ENCODE data around the gene CRTAC1.
A peak's percentile ranks its signal among the peaks of the same experiment; 100 is the strongest.

Gene CRTAC1

DNA sequence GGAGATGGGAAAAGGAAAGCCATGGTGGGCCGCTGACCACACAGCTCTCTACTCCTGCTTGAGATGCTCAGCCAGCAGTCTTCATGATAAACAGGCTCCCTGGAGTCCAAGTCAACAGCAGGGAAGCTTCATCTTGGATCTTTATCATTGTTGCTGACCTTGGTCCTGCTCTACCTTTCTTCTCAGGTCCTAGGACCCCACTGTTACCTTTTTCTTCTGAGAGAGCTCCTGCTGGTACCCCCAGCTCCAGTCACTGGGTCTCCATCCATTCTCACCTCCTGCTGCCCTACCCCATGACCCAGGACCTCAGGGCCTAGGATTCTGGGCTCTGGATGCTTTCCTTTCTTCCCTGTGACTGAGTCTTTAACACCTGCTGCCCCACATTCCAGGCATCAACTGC lies 5.2 kb upstream of the CRTAC1 start:
- Histone ChIP-seq H3K27ac (replicated peaks; ENCODE audit: low read length) (no peak overlapping the region), H3K4ac (ENCODE audit: low read length) (no peak overlapping the region), H3K23ac (ENCODE audit: low read depth, low read length, poor library complexity) (no peak overlapping the region), H4K91ac (ENCODE audit: low read depth, low read length, poor library complexity) (no peak overlapping the region), H4K8ac (ENCODE audit: low read depth, low read length) (no peak overlapping the region), H3K9ac (ENCODE audit: low read depth, low read length, poor library complexity) (no peak overlapping the region), H2BK120ac (ENCODE audit: low read depth, low read length) (no peak overlapping the region), H3K36me3 (replicated peaks in 1 of 2; ENCODE audit: control insufficient read depth in 2 of 2, insufficient read depth in 2 of 2, low read length in 2 of 2) (no peaks in the 10 kb centered on the region), H3K18ac (ENCODE audit: low read length) (no peak overlapping the region), H3K4me1 (ENCODE audit: control insufficient read depth in 2 of 2, insufficient read depth in 1 of 2, low read depth in 1 of 2, low read length in 2 of 2) (peaks cover 2 to 4% of the 10 kb centered on the region in 2 donors), H3K9me3 (replicated peaks in 1 of 2; ENCODE audit: control insufficient read depth in 2 of 2, insufficient read depth in 1 of 2, low read depth in 1 of 2, low read length in 2 of 2) (no peaks in the 10 kb centered on the region), H2AK5ac (ENCODE audit: low read depth, low read length) (no peak overlapping the region), H2AFZ (ENCODE audit: low read length) (no peak overlapping the region), H2BK12ac (ENCODE audit: low read length) (no peak overlapping the region), H3K79me1 (ENCODE audit: low read depth, low read length) (no peaks in the 10 kb centered on the region), H2BK5ac (ENCODE audit: low read length) (no peak overlapping the region), H3K4me2 (ENCODE audit: insufficient read depth, low read length, poor library complexity, severe bottlenecking) (no peak overlapping the region), H3K27me3 (ENCODE audit: control insufficient read depth in 3 of 3, insufficient read depth in 3 of 3, low read depth in 1 of 3, low read length in 3 of 3) (peaks cover 3 to 92% (median 62%) of the 10 kb centered on the region in 3 experiments), H3K4me3 (ENCODE audit: low read length in 2 of 2) (no peak overlapping the region), H2BK15ac (ENCODE audit: low read length) (no peak overlapping the region), H3K14ac (ENCODE audit: low read length) (peak overlapping the region; percentile 41)
- no peak for DNase-seq (ENCODE audit: low spot score)
- WGBS, 2 donors (ENCODE audit: extremely low coverage in 2 of 2, insufficient read length in 2 of 2, insufficient replicate concordance in 1 of 2) = no CpG with 5 or more reads among the region's 1 CpG

DNA sequence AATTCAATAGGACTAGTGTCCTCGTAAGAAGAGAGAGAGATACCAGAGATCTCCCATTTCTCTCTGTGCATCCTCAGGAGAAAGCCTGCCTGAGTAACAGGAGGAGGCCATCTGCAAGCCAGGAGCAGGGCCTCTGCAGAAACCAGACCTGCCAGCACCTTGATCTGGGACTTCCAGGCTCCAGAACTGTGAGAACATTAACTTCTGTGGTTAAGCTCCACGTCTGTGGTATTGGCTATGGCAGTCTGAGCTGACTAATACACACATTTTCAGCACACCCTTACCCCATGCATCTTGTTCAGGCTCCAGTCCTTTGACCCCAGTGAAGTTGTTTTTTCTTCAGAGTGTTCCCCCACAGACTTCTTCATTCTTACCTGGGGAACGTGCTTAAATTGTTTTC lies 3.1 kb upstream of the CRTAC1 start:
- H3K4ac ChIP-seq (ENCODE audit: low read length) = no peak overlapping the region
- no peaks in the 10 kb centered on the region for H3K36me3 ChIP-seq (replicated peaks in 1 of 2; ENCODE audit: control insufficient read depth in 2 of 2, insufficient read depth in 2 of 2, low read length in 2 of 2)
- no peak overlapping the region for H2BK120ac ChIP-seq (ENCODE audit: low read depth, low read length)
- no peak overlapping the region for H3K14ac ChIP-seq (ENCODE audit: low read length)
- H4K8ac ChIP-seq (ENCODE audit: low read depth, low read length) = no peak overlapping the region
- H2BK5ac ChIP-seq (ENCODE audit: low read length) = no peak overlapping the region
- DNase-seq (ENCODE audit: low spot score) = no peak
- no peaks in the 10 kb centered on the region for H3K79me1 ChIP-seq (ENCODE audit: low read depth, low read length)
- H2BK12ac ChIP-seq (ENCODE audit: low read length) = no peak overlapping the region
- peaks cover 5 to 6% of the 10 kb centered on the region in 2 donors for H3K4me1 ChIP-seq (ENCODE audit: control insufficient read depth in 2 of 2, insufficient read depth in 1 of 2, low read depth in 1 of 2, low read length in 2 of 2)
- no peak overlapping the region for H3K4me2 ChIP-seq (ENCODE audit: insufficient read depth, low read length, poor library complexity, severe bottlenecking)
- no peak overlapping the region for H2AFZ ChIP-seq (ENCODE audit: low read length)
- peaks cover 12 to 96% (median 73%) of the 10 kb centered on the region in 3 experiments for H3K27me3 ChIP-seq (ENCODE audit: control insufficient read depth in 3 of 3, insufficient read depth in 3 of 3, low read depth in 1 of 3, low read length in 3 of 3)
- H3K23ac ChIP-seq (ENCODE audit: low read depth, low read length, poor library complexity) = no peak overlapping the region
- no peak overlapping the region for H2AK5ac ChIP-seq (ENCODE audit: low read depth, low read length)
- H2BK15ac ChIP-seq (ENCODE audit: low read length) = no peak overlapping the region
- H3K4me3 ChIP-seq (ENCODE audit: low read length in 2 of 2) = no peak overlapping the region
- no peak overlapping the region for H4K91ac ChIP-seq (ENCODE audit: low read depth, low read length, poor library complexity)
- H3K18ac ChIP-seq (ENCODE audit: low read length) = no peak overlapping the region
- peaks cover 0 to 3% of the 10 kb centered on the region in 2 donors for H3K9me3 ChIP-seq (replicated peaks in 1 of 2; ENCODE audit: control insufficient read depth in 2 of 2, insufficient read depth in 1 of 2, low read depth in 1 of 2, low read length in 2 of 2)
- H3K9ac ChIP-seq (ENCODE audit: low read depth, low read length, poor library complexity) = no peak overlapping the region
- no peak overlapping the region for H3K27ac ChIP-seq (replicated peaks; ENCODE audit: low read length)
- no CpG with 5 or more reads among the region's 3 CpGs for WGBS, 2 donors (ENCODE audit: extremely low coverage in 2 of 2, insufficient read length in 2 of 2, insufficient replicate concordance in 1 of 2)

DNA sequence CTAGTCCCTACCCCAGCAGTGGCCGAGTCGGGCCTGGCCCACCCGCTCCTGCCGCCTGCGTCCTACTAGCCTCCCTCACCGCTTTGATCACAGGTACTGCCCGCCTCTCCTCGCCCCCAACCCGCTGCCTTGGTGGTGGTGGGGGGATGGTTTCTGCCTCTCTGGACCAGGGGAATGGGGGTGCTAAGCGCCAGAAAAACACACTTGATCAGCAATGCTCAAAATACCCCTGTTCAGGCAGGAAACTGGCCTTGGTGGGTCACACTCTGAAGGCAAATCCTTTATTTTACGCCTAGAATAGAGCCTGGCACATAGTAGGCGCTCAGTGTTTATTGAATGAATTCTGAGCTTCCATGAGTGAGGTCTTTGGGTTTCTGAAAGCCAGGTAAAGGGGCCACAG lies 1.0 kb upstream of the CRTAC1 start:
- Histone ChIP-seq H2BK120ac (ENCODE audit: low read depth, low read length) (no peak overlapping the region), H3K4ac (ENCODE audit: low read length) (no peak overlapping the region), H2BK5ac (ENCODE audit: low read length) (no peak overlapping the region), H3K4me3 (ENCODE audit: low read length in 2 of 2) (peak overlapping the region; percentile 44 to 64), H3K4me1 (ENCODE audit: control insufficient read depth in 2 of 2, insufficient read depth in 1 of 2, low read depth in 1 of 2, low read length in 2 of 2) (peaks cover 5 to 7% of the 10 kb centered on the region in 2 donors), H3K36me3 (replicated peaks in 1 of 2; ENCODE audit: control insufficient read depth in 2 of 2, insufficient read depth in 2 of 2, low read length in 2 of 2) (no peaks in the 10 kb centered on the region), H2BK15ac (ENCODE audit: low read length) (no peak overlapping the region), H3K79me1 (ENCODE audit: low read depth, low read length) (no peaks in the 10 kb centered on the region), H2BK12ac (ENCODE audit: low read length) (no peak overlapping the region), H2AK5ac (ENCODE audit: low read depth, low read length) (no peak overlapping the region), H3K4me2 (ENCODE audit: insufficient read depth, low read length, poor library complexity, severe bottlenecking) (peak overlapping the region; percentile 98), H3K27ac (replicated peaks; ENCODE audit: low read length) (no peak overlapping the region), H4K8ac (ENCODE audit: low read depth, low read length) (no peak overlapping the region), H3K9ac (ENCODE audit: low read depth, low read length, poor library complexity) (peak overlapping the region; percentile 68), H3K9me3 (replicated peaks in 1 of 2; ENCODE audit: control insufficient read depth in 2 of 2, insufficient read depth in 1 of 2, low read depth in 1 of 2, low read length in 2 of 2) (peaks cover 0 to 3% of the 10 kb centered on the region in 2 donors), H3K23ac (ENCODE audit: low read depth, low read length, poor library complexity) (no peak overlapping the region), H3K18ac (ENCODE audit: low read length) (peak overlapping the region; percentile 90), H3K14ac (ENCODE audit: low read length) (no peak overlapping the region), H4K91ac (ENCODE audit: low read depth, low read length, poor library complexity) (no peak overlapping the region), H2AFZ (ENCODE audit: low read length) (peak overlapping the region; percentile 93), H3K27me3 (ENCODE audit: control insufficient read depth in 3 of 3, insufficient read depth in 3 of 3, low read depth in 1 of 3, low read length in 3 of 3) (peaks cover 13 to 90% (median 74%) of the 10 kb centered on the region in 3 experiments)
- DNase-seq (ENCODE audit: low spot score) = no peak
- no CpG with 5 or more reads among the region's 12 CpGs for whole genome bisulfite sequencing, 2 donors (ENCODE audit: extremely low coverage in 2 of 2, insufficient read length in 2 of 2, insufficient replicate concordance in 1 of 2)

DNA sequence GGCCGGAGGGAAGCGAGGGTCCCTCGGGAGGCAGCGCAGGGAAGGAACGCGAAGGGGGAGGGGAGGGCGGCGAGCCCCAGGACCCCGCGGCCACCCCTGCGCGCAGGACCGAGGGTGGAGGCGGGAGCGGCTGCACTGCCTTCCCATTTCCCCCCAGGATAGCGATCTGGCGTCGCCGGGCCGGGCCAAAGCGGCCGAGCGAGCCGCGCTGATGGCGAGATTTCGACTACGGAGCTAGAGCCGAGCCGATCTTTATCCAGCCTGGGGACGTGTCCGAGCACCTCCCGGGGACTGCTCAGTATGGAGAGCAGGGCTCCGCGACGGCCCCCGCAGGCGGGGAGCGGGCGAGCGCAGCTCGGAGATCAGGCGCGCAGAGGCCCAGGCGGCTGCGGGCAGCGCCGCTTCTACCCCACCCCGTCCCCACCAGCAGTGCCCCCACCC lies 590 bp upstream of the CRTAC1 start:
- peaks cover 5 to 7% of the 10 kb centered on the region in 2 donors for H3K4me1 ChIP-seq (ENCODE audit: control insufficient read depth in 2 of 2, insufficient read depth in 1 of 2, low read depth in 1 of 2, low read length in 2 of 2)
- no peak overlapping the region for H3K4ac ChIP-seq (ENCODE audit: low read length)
- DNase-seq (ENCODE audit: low spot score) = peak; percentile 47
- peak overlapping the region; percentile 92 for H3K18ac ChIP-seq (ENCODE audit: low read length)
- peak overlapping the region; percentile 44 to 79 for H3K4me3 ChIP-seq (ENCODE audit: low read length in 2 of 2)
- peak overlapping the region; percentile 93 for H2AFZ ChIP-seq (ENCODE audit: low read length)
- H2BK15ac ChIP-seq (ENCODE audit: low read length) = no peak overlapping the region
- no peak overlapping the region for H3K27ac ChIP-seq (replicated peaks; ENCODE audit: low read length)
- peak overlapping the region; percentile 58 for H3K14ac ChIP-seq (ENCODE audit: low read length)
- H2BK5ac ChIP-seq (ENCODE audit: low read length) = peak overlapping the region; percentile 60
- peaks cover 0 to 3% of the 10 kb centered on the region in 2 donors for H3K9me3 ChIP-seq (replicated peaks in 1 of 2; ENCODE audit: control insufficient read depth in 2 of 2, insufficient read depth in 1 of 2, low read depth in 1 of 2, low read length in 2 of 2)
- no peak overlapping the region for H4K91ac ChIP-seq (ENCODE audit: low read depth, low read length, poor library complexity)
- H3K23ac ChIP-seq (ENCODE audit: low read depth, low read length, poor library complexity) = no peak overlapping the region
- no CpG with 5 or more reads among the region's 49 CpGs for WGBS, 2 donors (ENCODE audit: extremely low coverage in 2 of 2, insufficient read length in 2 of 2, insufficient replicate concordance in 1 of 2)
- no peak overlapping the region for H4K8ac ChIP-seq (ENCODE audit: low read depth, low read length)
- H2BK12ac ChIP-seq (ENCODE audit: low read length) = no peak overlapping the region
- no peak overlapping the region for H2BK120ac ChIP-seq (ENCODE audit: low read depth, low read length)
- H3K4me2 ChIP-seq (ENCODE audit: insufficient read depth, low read length, poor library complexity, severe bottlenecking) = peak overlapping the region; percentile 98
- H3K36me3 ChIP-seq (replicated peaks in 1 of 2; ENCODE audit: control insufficient read depth in 2 of 2, insufficient read depth in 2 of 2, low read length in 2 of 2) = no peaks in the 10 kb centered on the region
- no peaks in the 10 kb centered on the region for H3K79me1 ChIP-seq (ENCODE audit: low read depth, low read length)
- peak overlapping the region; percentile 74 for H3K9ac ChIP-seq (ENCODE audit: low read depth, low read length, poor library complexity)
- H3K27me3 ChIP-seq (ENCODE audit: control insufficient read depth in 3 of 3, insufficient read depth in 3 of 3, low read depth in 1 of 3, low read length in 3 of 3) = peaks cover 13 to 89% (median 71%) of the 10 kb centered on the region in 3 experiments
- no peak overlapping the region for H2AK5ac ChIP-seq (ENCODE audit: low read depth, low read length)

All from neuronal stem cell (in vitro differentiated cells).